Adrenal gland (tissue), 12 donors: ENCODE results near the gene EFHC1. TPM values are rescaled to one million over a fixed set of nuclear protein-coding genes. Genes with fewer than 3 reads are reported as not detected.

Experiments used
- DNase-seq, 7 donors: peaks; one replicate each; pipeline ENCODE4 v3.0.0-alpha.2; 2019 to 2020
- H3K27ac ChIP-seq, 5 donors: fragments of 200-600 bp; sonication (generic) in 4 of 5; 1 replicate in 3 of 5; 2 replicates in 2 of 5; pipeline versions ENCODE4 v1.5.1 to v1.8.0; 2016 to 2020; ENCODE audit warnings: mild to moderate bottlenecking in 1 of 5
- H3K27me3 ChIP-seq: fragments of 200-600 bp; 2 replicates; pipeline ENCODE4 v1.8.0; 2021
- H3K36me3 ChIP-seq, 2 donors: fragments of 200-600 bp; replicated peaks in 1 of 2; 1 replicate in 1 of 2; 2 replicates in 1 of 2; pipeline versions ENCODE4 v1.5.1 to v1.8.0; 2018 to 2022
- H3K4me1 ChIP-seq, 2 donors: fragments of 200-600 bp; replicated peaks in 1 of 2; 1 replicate in 1 of 2; 2 replicates in 1 of 2; pipeline versions ENCODE4 v1.5.1 to v1.8.0; 2018 to 2021
- H3K4me3 ChIP-seq, 4 donors: fragments of 200-600 bp; sonication (generic) in 3 of 4; one replicate each; pipeline ENCODE4 v1.5.1; 2016 to 2018
- H3K9me3 ChIP-seq, 3 donors: fragments of 200-600 bp; sonication (generic) in 1 of 3; replicated peaks in 1 of 3; 1 replicate in 2 of 3; 2 replicates in 1 of 3; pipeline versions ENCODE4 v1.5.1 to v1.8.0; 2016 to 2021
- POLR2A ChIP-seq, 2 donors: fragments of 450-650 bp; IDR thresholded peaks; one replicate each; pipeline ENCODE4 v1.6.1; 2017; ENCODE audit warnings: antibody characterized with exemption in 2 of 2, mild to moderate bottlenecking in 2 of 2, moderate library complexity in 1 of 2
- WGBS, 4 donors: extraction: QIAGEN DNeasy Blood & Tissue Kit in 2 of 4; methylation state at CpG; one replicate each; pipeline versions ENCODE4 v1.1.5 to v1.1.7; 2013 to 2017; 5-methylcytosine and 5-hydroxymethylcytosine counted together
- intact Hi-C, 2 donors: fragments of 100-400 bp; cut with DNase I; formaldehyde crosslinking; loops; one replicate each; pipeline versions ENCODE4 v1.14.1 to v1.15.0; 2022 to 2023
- polyA plus RNA-seq, 3 donors: library from polyadenylated mRNA; stranded (reverse); fragments of 200-250 nt in 2 of 3; fragments of 350-450 nt in 1 of 3; fragmentation: Illumina TruSeq in 1 of 3; extraction: RNeasy Lipid Tissue Mini Kit (QIAGEN cat#74804) in 1 of 3; gene quantifications; one replicate each; pipeline ENCODE4 v1.2.3, GENCODE V29; 2013 to 2014
- total RNA-seq, 9 donors: library from RNA; depleted of rRNA in 4 of 9; stranded (reverse); fragments of >200 nt in 4 of 9; fragments of 120-200 nt in 1 of 9; fragmentation: NEBNext Ultra II Directional in 1 of 9; extraction: Animal tissue kit (Norgen Biotek cat#: 25700) in 1 of 9; gene quantifications; one replicate each; pipeline versions ENCODE4 v1.1.0 to v1.2.4, GENCODE V29; 2013 to 2023
- TF ChIP-seq, protein P1 (sequence below), 6 experiments: fragments of 450-650 bp in 4 of 6; fragments of 200-600 bp in 2 of 6; sonication (generic) in 1 of 6; IDR thresholded peaks; 1 replicate in 5 of 6; 2 replicates in 1 of 6; pipeline versions ENCODE4 v1.5.1 to v1.8.0; 2016 to 2021; ENCODE audit warnings: antibody characterized with exemption in 6 of 6, mild to moderate bottlenecking in 2 of 6, moderate library complexity in 1 of 6
- donor health status: healthy with polysubstance abuse.
- donor health status: Bipolar disorder and iron deficiency.
- donor health status: DM: yes; HTN: yes; CAD: no.
- donor health status: DM: no; HTN: no; CAD: no.
- donor health status: DM: no; HTN: no; CAD: no.
- donor health status: DM: yes; HTN: yes; CAD: no.

Gene EFHC1
- total and polyA plus RNA-seq, 12 donors: 4.0 to 47.9 (median 16.8) TPM

DNA sequence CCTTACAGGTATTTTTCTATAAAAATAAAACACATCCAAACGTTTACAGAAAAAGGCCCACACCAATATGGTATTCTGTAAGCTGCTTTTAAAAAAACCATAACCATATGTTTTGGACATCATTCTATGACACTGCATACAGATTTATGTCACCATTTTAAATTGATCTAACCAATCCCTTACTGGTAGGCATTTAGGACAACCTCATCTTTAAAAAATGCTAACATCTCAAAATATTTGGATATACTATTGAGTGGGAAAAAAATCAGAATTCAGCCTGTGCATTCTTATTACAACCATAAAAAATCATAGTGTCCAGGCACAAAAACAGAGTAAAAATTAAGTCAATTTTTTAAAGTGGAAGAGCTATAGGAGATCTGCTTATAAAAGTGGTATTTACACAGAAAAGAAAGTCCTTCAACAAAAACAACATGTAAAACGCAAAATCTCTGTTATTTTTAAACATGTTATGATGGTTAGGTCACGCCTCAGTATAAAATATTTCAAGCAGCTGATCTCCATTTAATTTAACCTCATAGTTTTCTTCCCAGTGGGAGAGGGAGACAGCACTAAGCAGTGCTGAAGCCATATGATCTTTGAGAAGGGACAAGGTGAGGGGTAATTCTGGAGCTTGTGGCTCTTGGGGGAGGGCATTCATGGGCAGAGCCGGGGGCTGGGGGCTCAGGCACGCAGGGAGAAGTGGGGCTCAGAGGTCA lies 135.5 kb downstream of the EFHC1 start:
- 73 to 77% (median 75%) methylated on average over 5 of the region's 5 CpGs for WGBS, 4 donors
- no peaks in the 10 kb centered on the region for H3K9me3 ChIP-seq
- H3K4me1 ChIP-seq: peaks cover 8 to 25% of the 10 kb centered on the region in 2 donors
- DNase-seq: no peak
- H3K4me3 ChIP-seq: no peak overlapping the region
- H3K27me3 ChIP-seq: no peaks in the 10 kb centered on the region
- intact Hi-C loops: no loop called here
- H3K27ac ChIP-seq: no peak overlapping the region
- TF ChIP-seq, protein P1, sequence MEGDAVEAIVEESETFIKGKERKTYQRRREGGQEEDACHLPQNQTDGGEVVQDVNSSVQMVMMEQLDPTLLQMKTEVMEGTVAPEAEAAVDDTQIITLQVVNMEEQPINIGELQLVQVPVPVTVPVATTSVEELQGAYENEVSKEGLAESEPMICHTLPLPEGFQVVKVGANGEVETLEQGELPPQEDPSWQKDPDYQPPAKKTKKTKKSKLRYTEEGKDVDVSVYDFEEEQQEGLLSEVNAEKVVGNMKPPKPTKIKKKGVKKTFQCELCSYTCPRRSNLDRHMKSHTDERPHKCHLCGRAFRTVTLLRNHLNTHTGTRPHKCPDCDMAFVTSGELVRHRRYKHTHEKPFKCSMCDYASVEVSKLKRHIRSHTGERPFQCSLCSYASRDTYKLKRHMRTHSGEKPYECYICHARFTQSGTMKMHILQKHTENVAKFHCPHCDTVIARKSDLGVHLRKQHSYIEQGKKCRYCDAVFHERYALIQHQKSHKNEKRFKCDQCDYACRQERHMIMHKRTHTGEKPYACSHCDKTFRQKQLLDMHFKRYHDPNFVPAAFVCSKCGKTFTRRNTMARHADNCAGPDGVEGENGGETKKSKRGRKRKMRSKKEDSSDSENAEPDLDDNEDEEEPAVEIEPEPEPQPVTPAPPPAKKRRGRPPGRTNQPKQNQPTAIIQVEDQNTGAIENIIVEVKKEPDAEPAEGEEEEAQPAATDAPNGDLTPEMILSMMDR (IDR thresholded peaks at IDR 0.05): no peak
- TF ChIP-seq POLR2A (IDR thresholded peaks at IDR 0.05): no peak
- no peaks in the 10 kb centered on the region for H3K36me3 ChIP-seq

DNA sequence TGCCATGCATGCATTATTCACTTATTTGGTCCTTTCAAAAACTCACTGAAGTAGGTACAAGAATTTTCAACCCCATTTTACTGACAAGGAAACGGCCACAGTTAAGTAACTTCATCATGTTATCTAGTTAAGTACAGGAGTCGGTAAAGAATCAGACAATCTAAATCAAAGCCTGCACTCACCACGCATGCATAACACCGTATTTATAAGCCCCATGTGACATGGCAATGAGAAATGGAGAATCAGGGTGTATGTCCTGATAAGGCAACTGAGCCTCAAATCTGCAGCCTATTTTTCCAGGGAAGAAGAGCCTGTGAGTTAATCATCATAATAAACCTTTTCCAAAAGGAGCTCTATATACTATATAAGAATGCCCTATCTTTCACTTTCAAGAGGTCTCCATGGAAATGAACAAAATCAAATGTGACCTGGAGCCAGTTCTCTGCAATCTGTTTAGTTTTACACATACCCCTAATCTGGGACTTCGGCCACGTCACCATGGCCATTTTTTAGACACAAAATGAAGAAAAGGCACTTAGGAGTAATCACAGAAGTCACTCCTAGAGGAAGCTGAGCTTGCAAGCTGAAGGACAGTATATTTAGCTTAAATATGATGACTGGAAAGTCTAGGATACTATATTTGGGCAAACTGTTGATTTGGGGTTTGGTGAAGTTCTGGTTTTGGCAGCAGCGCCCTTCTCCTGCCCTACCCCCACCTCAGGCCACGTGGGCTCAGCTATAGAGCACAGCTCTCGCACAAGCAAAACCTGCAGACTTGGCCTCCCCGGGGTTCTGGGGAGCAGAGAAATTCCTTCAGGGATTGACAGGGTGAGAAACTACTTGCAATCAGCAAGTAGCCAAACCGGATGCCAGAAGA lies 137.5 kb downstream of the EFHC1 start:
- Histone ChIP-seq H3K27ac (no peak overlapping the region), H3K4me1 (peaks cover 0 to 7% of the 10 kb centered on the region in 2 donors)

DNA sequence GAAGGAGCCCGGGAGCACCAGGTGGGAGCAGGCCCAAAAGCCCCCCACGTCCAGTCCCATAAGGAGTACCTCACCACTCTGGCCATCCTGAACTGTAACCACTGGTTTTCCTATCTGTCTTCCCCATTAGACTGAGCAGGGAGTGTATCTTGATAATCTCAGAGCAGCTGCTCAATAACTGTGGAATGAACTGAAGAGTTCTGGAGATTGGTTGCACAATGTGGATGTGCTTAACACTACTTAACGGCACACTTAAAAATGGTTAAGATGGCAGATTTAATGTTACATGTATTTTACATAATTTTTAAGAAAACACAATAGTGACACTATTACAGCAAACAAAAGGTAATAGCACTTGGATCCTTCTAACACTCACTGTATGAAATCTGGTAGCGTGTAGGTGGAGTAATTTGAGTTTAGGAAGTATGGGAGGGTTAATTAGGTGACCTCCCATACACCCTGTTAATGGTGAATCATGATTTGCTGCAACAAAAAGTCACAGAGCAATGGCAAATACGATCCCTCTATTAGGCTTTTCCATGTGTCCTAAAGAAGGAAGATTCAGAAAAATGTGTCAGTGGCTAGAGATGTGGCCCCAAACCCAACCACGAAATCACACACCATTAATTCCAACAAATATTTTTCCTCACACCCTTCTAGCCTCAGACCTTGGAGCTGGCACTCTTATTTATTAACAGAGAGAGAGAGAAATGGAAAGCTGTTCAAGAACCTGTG lies 138.3 kb downstream of the EFHC1 start:
- Histone ChIP-seq H3K9me3 (no peaks in the 10 kb centered on the region), H3K27ac (no peak overlapping the region)
- TF ChIP-seq, protein P1 (IDR thresholded peaks at IDR 0.05): no peak

More for the DNA sequence above, 137.5 kb downstream of the EFHC1 start:
- intact Hi-C loops: no loop called here
- no peaks in the 10 kb centered on the region for H3K36me3 ChIP-seq
- no peak for TF ChIP-seq POLR2A (IDR thresholded peaks at IDR 0.05)
- TF ChIP-seq, protein P1 (IDR thresholded peaks at IDR 0.05): no peak
- no peaks in the 10 kb centered on the region for H3K27me3 ChIP-seq
- no peak for DNase-seq
- H3K9me3 ChIP-seq: no peaks in the 10 kb centered on the region
- no peak overlapping the region for H3K4me3 ChIP-seq
- 70 to 84% (median 77%) methylated on average over 11 of the region's 11 CpGs for WGBS, 4 donors

DNA sequence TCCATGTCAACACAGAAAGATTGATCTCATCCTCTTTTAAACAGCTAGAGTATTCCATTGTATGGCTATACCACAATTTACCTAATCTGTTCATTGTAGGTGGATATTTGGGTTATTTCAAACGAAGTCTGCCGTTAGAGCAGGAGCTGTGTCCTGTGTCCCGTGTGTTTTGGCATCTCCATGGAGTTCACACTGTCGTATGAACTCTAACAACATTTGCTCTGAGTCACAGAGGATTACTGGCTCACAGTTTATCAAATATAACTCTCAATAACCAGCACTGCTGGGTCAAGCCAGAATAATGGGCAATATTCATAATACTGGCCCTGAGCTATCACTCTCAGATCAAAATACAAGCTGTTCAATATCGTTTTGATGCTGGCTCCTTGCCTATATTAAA lies 140.3 kb downstream of the EFHC1 start:
- TF ChIP-seq, protein P1 (IDR thresholded peaks at IDR 0.05): no peak
- no peak for TF ChIP-seq POLR2A (IDR thresholded peaks at IDR 0.05)
- DNase-seq: no peak
- Histone ChIP-seq H3K9me3 (no peaks in the 10 kb centered on the region), H3K36me3 (no peaks in the 10 kb centered on the region), H3K27ac (no peak overlapping the region), H3K27me3 (no peaks in the 10 kb centered on the region), H3K4me1 (peaks cover 0 to 9% of the 10 kb centered on the region in 2 donors), H3K4me3 (no peak overlapping the region)
- WGBS, 4 donors: 45 to 70% (median 57%) methylated on average over 5 of the region's 5 CpGs
- intact Hi-C loops: no loop called here

More for the DNA sequence above, 138.3 kb downstream of the EFHC1 start:
- intact Hi-C loops: no loop called here
- no peak for DNase-seq
- Histone ChIP-seq H3K27me3 (no peaks in the 10 kb centered on the region), H3K36me3 (no peaks in the 10 kb centered on the region), H3K4me1 (peaks cover 0 to 9% of the 10 kb centered on the region in 2 donors), H3K4me3 (no peak overlapping the region)
- 78 to 89% (median 86%) methylated on average over 6 of the region's 6 CpGs for WGBS, 4 donors
